Muscle layer of duodenum (tissue), 2 donors: ENCODE data around the gene STEAP3.

Experiments
- H3K27ac ChIP-seq: one replicate; pipeline ENCODE4 v1.7.0; 2013; ENCODE audit warnings: mild to moderate bottlenecking, low read length
- H3K27me3 ChIP-seq: one replicate; pipeline ENCODE4 v1.7.0; 2013; ENCODE audit warnings: low read depth, mild to moderate bottlenecking, control low read depth, low read length
- H3K36me3 ChIP-seq, 2 donors: one replicate each; pipeline ENCODE4 v1.7.0; 2013; ENCODE audit warnings: low read length in 2 of 2, control low read depth in 1 of 2, mild to moderate bottlenecking in 1 of 2; ENCODE audit not compliant: insufficient read depth in 2 of 2, control insufficient read depth in 1 of 2
- H3K4me1 ChIP-seq, 2 donors: one replicate each; pipeline ENCODE4 v1.7.0; 2013; ENCODE audit warnings: low read length in 2 of 2, mild to moderate bottlenecking in 2 of 2, control low read depth in 1 of 2, moderate library complexity in 1 of 2; ENCODE audit not compliant: insufficient read depth in 2 of 2, control insufficient read depth in 1 of 2
- H3K4me3 ChIP-seq, 2 donors: one replicate each; pipeline ENCODE4 v1.7.0; 2013; ENCODE audit warnings: low read length in 2 of 2, low read depth in 1 of 2, mild to moderate bottlenecking in 1 of 2
- H3K9me3 ChIP-seq, 2 donors: one replicate each; pipeline ENCODE4 v1.7.0; 2013; ENCODE audit warnings: low read length in 2 of 2, control low read depth in 1 of 2, mild to moderate bottlenecking in 1 of 2; ENCODE audit not compliant: control insufficient read depth in 1 of 2
- donor health status: healthy.

STEAP3 gene

GRCh38 chr2:119181791-119182445, 41.7 kb upstream of the STEAP3 start:
- Histone ChIP-seq H3K4me1 (no peaks in the 10 kb centered on the region), H3K36me3 (no peaks in the 10 kb centered on the region), H3K27ac (no peak overlapping the region), H3K9me3 (no peaks in the 10 kb centered on the region), H3K4me3 (no peak overlapping the region), H3K27me3 (no peaks in the 10 kb centered on the region)

GRCh38 chr2:119184512-119184911, 39.1 kb upstream of the STEAP3 start:
- Histone ChIP-seq H3K27me3 (no peaks in the 10 kb centered on the region), H3K4me3 (no peak overlapping the region), H3K9me3 (no peaks in the 10 kb centered on the region), H3K36me3 (no peaks in the 10 kb centered on the region), H3K4me1 (no peaks in the 10 kb centered on the region), H3K27ac (no peak overlapping the region)

- Histone ChIP-seq H3K4me3 (no peak overlapping the region), H3K4me1 (no peaks in the 10 kb centered on the region), H3K36me3 (no peaks in the 10 kb centered on the region), H3K27me3 (no peaks in the 10 kb centered on the region), H3K9me3 (no peaks in the 10 kb centered on the region), H3K27ac (no peak overlapping the region)
Measured at GRCh38 chr2:119190321-119191111, 33.1 kb upstream of the STEAP3 start.

GRCh38 chr2:119192893-119193292, 30.7 kb upstream of the STEAP3 start:
- H3K36me3 ChIP-seq = no peaks in the 10 kb centered on the region
- H3K4me3 ChIP-seq = no peak overlapping the region
- no peak overlapping the region for H3K27ac ChIP-seq
- no peaks in the 10 kb centered on the region for H3K27me3 ChIP-seq
- H3K4me1 ChIP-seq = no peaks in the 10 kb centered on the region
- H3K9me3 ChIP-seq = no peaks in the 10 kb centered on the region

GRCh38 chr2:119195001-119195400, 28.6 kb upstream of the STEAP3 start:
- Histone ChIP-seq H3K4me1 (no peaks in the 10 kb centered on the region), H3K4me3 (no peak overlapping the region), H3K9me3 (no peaks in the 10 kb centered on the region), H3K27ac (no peak overlapping the region), H3K36me3 (no peaks in the 10 kb centered on the region), H3K27me3 (no peaks in the 10 kb centered on the region)

- Histone ChIP-seq H3K4me1 (no peaks in the 10 kb centered on the region), H3K4me3 (no peak overlapping the region), H3K9me3 (no peaks in the 10 kb centered on the region), H3K36me3 (no peaks in the 10 kb centered on the region), H3K27ac (no peak overlapping the region), H3K27me3 (no peaks in the 10 kb centered on the region)
Measured at GRCh38 chr2:119195887-119196286, 27.7 kb upstream of the STEAP3 start.

- Histone ChIP-seq H3K36me3 (no peaks in the 10 kb centered on the region), H3K4me1 (no peaks in the 10 kb centered on the region), H3K27ac (no peak overlapping the region), H3K27me3 (no peaks in the 10 kb centered on the region), H3K9me3 (no peaks in the 10 kb centered on the region), H3K4me3 (no peak overlapping the region)
Measured at GRCh38 chr2:119196301-119197125, 27.1 kb upstream of the STEAP3 start.

GRCh38 chr2:119197126-119197405, 26.6 kb upstream of the STEAP3 start:
- Histone ChIP-seq H3K27ac (no peak overlapping the region), H3K9me3 (no peaks in the 10 kb centered on the region), H3K4me3 (no peak overlapping the region), H3K4me1 (no peaks in the 10 kb centered on the region), H3K36me3 (no peaks in the 10 kb centered on the region), H3K27me3 (no peaks in the 10 kb centered on the region)

GRCh38 chr2:119197529-119198239, 25.9 kb upstream of the STEAP3 start:
- no peak overlapping the region for H3K27ac ChIP-seq
- H3K27me3 ChIP-seq = no peaks in the 10 kb centered on the region
- no peaks in the 10 kb centered on the region for H3K36me3 ChIP-seq
- no peaks in the 10 kb centered on the region for H3K9me3 ChIP-seq
- no peaks in the 10 kb centered on the region for H3K4me1 ChIP-seq
- no peak overlapping the region for H3K4me3 ChIP-seq

- H3K27me3 ChIP-seq = no peaks in the 10 kb centered on the region
- H3K36me3 ChIP-seq = no peaks in the 10 kb centered on the region
- no peaks in the 10 kb centered on the region for H3K9me3 ChIP-seq
- no peaks in the 10 kb centered on the region for H3K4me1 ChIP-seq
- no peak overlapping the region for H3K27ac ChIP-seq
- H3K4me3 ChIP-seq = no peak overlapping the region
Measured at GRCh38 chr2:119198240-119198840, 25.3 kb upstream of the STEAP3 start.

GRCh38 chr2:119201815-119202214, 21.8 kb upstream of the STEAP3 start:
- Histone ChIP-seq H3K9me3 (no peaks in the 10 kb centered on the region), H3K4me1 (no peaks in the 10 kb centered on the region), H3K27ac (no peak overlapping the region)

More at GRCh38 chr2:119201815-119202214, 21.8 kb upstream of the STEAP3 start:
- H3K27me3 ChIP-seq = no peaks in the 10 kb centered on the region
- H3K36me3 ChIP-seq = no peaks in the 10 kb centered on the region
- no peak overlapping the region for H3K4me3 ChIP-seq
